Measurements from ENCODE around the gene STXBP6. TPM values are rescaled to one million over a fixed set of nuclear protein-coding genes. Genes with fewer than 3 reads are reported as not detected.
"Not testable (repeated sequence)": the region's sequence is repeated elsewhere in the genome, so short reads cannot be mapped to it uniquely, and the experiment has no call there.

STXBP6 gene
- total RNA-seq, 1 donor from 2014 or later, result 10.0 TPM

DNA sequence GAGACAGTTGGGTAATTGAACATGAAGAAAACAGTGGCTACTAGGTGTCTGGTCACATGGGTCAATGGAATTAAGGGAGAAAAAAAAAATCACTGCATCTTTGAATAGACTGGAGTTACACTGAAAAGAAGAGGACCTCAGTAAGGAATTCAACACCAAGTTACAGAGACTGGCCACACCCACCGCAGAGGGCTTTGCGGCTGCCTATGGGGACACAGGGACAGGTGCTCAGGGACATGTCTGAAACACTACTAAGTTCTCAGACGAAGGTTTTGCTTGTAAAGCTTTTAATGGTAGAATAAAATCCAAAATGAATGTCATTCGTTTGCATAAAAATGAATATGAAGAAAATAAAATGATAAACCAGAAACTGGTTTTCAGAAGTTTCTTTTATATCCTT is 93.8 kb downstream of the STXBP6 start:
- DNase-seq (ENCODE audit: low spot score), result no peak

DNA sequence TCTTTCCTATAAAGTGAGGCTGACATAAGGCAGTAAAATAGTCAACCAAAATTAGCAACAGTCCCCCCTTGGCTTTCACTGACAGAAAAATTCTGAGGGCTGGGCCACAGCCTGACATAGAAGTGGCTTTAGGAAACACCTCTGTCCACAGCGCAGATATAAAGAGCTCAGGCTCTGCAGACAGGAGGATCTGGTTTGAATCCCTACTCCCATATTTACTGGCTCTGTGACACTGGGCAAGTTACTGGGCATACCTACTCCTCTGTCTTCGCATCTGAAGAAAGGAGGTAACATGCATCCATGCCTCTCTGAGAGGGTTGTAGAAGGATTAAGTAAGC is 95.3 kb downstream of the STXBP6 start:
- no peak for DNase-seq (ENCODE audit: low spot score)

DNA sequence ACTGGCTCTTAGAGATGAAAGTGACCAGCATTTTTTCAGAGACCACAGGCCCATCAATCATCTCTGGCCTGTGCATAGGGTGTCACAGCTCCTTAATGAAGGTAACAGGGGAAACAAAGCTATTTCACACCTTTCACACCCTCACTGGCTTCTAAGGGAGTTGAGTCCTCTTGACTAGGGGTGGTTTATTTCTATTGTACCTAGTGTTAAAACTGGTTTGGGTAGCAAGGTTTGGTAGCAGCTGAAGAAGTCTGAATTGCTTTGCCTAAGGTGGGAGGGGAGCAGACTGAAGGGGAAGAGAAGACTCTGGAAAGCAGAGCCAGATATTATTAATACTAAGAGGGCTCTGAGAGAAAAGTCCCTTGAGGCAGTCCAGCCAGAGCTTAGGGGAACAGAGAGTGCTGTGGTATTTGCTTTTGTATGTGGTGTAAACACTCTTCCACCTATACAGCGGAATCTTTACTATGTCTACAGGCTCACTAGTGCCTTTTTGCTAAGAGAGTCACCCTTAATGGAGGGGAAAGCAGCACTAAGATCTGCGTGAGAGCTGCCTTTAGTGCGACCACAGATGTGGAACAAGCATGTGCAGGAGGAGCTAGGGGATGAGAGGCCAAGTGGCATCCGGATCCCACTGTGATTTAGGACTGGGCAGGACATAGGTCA is 95.8 kb downstream of the STXBP6 start:
- DNase-seq (ENCODE audit: low spot score), result no peak

DNA sequence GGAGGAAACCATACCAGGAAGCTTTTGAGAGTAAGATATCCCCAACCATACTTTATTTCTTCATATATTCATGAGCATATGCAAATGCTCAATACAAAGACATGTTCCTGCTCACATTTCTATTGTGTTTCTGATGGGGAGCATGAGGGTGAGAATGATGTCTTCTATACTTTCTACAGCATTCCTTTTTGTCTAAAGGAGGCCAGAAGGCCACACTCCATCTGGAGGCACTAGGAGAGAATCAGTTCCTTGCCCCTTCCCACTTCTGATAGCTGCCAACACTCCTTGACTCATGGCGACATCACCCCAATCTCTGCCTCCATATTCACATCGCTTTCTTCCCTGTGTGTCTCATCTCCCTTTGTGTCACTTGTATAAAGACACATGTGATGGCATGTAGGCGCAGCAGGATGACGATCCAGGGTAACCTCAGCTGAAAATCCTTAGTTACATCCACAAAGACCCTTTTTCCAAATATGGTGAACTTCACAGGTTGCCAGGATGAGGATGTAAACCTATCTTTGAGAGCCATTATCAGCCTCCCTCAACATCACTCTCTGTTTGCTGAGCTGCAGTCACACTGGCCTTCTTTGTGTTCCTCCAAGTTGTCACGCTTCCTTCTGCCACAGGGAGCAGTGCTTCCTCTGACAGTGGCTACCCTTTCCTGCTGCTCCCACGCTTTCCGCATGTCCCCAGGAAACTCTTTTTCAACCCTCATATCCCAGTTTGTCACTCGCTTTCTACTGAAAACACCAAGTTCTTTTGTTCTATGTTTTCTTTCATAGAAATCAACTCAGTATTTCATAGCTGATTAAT is 96.9 kb downstream of the STXBP6 start:
- no peak for DNase-seq (ENCODE audit: low spot score)

DNA sequence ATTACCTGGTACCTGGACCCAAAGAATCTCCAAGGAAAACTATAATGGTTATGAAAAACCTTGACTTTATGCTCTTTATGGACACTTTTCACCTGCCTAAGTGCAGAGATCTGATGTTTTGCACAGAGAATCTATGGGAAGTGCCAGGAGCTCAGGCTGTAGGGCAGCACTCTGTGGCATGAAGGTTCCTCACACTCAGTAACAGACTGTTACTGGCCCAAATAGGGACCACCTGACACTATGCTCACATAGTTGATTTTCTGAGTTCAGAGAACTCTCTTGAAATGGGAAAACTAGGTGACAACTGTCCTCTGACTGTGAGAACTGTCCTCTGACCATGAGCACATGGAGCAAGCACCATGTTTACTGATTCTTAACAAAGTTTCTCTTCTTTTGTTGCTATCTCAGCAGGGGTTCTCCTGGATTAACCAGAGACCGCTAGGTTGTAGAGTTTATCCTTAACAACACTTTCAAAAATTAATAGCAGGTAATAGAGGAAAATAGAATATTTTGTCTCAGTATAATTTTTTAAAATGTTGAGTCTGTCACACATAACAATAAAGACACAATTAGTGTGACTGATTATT is 101.6 kb downstream of the STXBP6 start:
- no peak for DNase-seq (ENCODE audit: low spot score)

DNA sequence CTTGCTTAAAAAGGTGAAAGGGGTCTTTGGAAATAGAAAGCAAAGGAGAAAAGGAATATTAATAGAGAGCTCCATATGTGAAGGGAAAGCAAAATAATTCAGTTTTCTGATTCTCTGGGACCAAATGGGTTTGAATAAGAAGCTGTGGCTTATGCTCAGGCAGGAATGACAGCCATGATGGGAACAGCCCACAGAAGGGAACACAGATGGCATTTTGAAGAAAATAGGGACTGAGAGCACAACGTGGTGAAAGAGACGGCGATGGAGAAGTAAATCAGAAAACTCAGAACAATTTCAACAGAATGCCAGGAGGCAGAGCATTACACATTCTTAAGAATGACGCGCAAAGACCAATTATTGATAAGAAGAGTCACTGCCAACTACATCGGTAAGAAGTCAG is 102.8 kb downstream of the STXBP6 start:
- DNase-seq (ENCODE audit: low spot score), result no peak

DNA sequence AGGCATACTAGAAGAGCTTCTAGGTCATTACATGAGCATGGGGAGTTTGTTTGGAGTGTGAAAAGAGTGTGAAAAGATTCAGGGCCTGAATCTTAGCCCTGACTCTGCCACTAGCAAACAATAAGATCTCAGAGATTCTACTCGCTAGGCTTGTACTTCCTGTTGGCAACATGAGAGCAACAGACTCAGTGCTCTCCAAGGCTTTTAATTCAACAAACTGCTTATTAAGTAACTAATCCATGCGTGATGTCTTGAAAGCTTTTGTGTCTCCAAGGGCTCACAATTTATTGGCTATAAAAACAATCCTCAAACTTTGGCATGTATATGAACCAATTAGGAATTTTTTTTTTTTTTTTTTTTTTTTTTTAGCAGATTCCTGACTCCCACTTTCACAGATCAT is 105.1 kb downstream of the STXBP6 start:
- no peak for DNase-seq (ENCODE audit: low spot score)

DNA sequence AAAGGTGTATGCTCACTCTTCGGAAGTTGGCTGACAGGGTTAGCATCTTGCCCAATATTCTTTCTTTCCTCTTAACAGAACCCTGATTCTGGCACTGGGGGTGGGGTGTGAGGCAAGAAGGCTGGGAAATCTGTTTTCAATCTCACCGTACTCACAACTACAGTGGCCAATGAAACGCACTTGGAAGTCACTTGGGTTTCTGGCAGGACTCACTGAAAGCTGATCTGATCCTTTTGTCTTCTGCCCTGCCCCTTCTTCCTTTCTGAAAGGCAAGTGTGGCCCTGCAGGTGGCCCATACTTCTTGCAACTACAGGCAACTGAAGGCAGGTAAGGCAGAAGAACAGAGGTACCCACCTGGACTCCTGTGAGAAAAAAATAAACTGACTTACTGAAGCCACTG is 106.9 kb downstream of the STXBP6 start:
- DNase-seq (ENCODE audit: low spot score), result no peak

DNA sequence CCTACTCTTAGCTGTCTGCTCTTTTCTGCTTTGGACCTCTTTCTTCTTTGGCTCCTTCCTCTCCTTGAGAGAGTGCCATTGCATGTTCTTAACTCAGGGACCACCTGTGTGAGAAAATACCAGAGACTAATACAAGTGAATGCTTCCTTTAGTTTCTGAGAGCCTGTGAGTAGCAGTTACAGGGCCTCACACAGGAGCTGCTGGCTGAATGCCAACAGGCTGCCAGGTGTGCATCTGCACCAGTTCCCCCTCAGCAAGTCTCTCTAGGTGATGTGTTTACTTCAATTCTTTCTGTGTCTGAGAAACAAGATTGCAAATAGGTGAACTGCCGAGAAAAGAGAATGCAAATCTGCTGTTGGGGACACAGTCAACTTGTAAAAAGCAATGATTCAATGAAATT is 108.2 kb downstream of the STXBP6 start:
- no peak for DNase-seq (ENCODE audit: low spot score)

DNA sequence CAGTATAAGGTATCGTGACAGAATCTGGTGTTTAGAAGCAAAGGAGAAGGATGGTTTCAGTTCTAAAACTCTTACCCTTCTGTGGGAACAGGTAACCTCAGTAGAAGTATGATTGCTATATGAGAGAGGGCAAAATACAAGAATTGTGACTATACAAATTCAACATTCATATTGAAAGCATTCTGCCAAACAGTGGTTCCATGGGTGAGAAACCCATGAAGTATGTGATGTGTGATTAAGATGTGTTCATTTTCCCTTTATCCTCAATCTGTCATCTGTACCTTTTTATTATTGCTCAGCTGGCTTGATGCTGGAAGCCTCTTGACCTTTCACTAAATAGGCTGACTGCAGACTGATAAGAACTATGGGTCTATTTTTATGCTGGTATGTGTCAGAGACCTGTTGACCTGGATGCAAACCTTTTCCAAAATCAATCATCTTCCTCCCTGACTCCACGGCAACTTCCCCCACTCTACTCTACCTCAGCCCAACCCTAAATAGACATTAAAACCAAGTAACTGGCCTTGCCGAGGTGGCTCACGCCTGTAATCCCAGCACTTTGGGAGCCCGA is 109.6 kb downstream of the STXBP6 start:
- no peak for DNase-seq (ENCODE audit: low spot score)

DNA sequence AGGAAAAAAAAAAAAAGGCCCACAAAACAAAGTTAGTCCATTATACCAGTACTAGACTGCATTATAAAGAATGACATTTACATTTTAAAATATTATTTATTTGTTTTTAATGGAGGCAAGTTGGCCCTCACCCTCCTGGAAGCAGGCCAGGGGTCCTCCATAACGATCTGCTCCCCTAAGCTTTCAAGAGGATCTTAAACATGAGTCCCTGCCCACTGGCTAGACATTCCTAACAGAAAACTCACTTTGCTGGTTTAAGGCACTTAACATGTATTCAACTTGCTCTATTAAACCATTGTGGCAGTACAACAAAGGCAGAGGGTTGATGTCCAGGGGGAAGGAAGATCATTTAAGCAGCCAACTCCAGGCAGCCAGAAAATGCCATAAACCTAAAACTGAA is 111.4 kb downstream of the STXBP6 start:
- DNase-seq (ENCODE audit: low spot score), result no peak

DNA sequence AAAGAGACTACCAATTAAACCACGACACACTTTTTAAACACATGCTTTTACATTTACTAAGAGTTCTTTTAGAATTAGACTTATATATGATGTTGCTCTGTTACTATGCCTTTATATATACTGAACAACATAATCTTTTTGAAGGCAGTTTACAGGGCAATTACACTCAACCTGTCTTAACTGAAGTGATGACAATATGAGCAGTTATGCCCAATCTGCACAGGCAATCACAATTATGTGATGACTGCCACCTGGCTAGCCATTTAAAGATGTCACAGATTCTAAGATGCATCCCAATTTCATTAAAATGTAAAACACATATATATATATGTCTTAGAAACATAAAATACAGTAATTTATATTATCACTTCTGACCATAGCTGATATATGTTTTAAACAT is 112.6 kb downstream of the STXBP6 start:
- no peak for DNase-seq (ENCODE audit: low spot score)

DNA sequence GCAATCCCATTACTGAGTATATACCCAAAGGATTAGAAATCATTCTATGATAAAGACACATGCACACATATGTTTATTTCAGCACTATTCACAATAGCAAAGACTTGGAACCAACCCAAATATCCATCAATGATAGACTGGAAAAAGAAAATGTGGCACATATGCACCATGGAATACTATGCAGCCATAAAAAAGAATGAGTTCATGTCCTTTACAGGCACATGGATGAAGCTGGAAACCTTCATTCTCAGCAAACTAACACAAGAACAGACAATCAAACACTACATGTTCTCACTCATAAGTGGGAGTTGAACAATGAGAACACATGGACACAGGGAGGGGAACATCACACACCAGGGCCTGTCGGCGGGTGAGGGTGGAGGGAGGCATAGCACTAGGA is 113.2 kb downstream of the STXBP6 start:
- DNase-seq (ENCODE audit: low spot score), result not testable (repeated sequence)

DNA sequence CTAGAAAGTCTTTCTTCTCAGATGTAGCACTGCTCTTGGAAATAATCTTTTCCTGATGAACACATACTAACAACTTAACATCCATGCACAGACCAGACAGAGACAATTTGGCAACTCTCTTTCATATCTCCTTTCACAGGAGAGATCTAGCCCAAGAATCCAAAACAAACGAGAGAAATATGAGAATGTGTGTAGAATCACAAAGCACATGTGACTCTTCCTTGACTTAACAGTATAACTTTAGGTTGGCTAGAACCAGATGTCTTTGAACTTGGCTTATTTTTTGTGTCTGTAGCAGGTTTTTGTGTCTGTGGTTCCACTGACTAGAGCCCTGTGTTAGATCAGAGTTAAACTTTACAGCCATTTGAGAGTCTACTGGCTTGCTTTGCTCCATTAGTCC is 114.2 kb downstream of the STXBP6 start:
- no peak for DNase-seq (ENCODE audit: low spot score)

DNA sequence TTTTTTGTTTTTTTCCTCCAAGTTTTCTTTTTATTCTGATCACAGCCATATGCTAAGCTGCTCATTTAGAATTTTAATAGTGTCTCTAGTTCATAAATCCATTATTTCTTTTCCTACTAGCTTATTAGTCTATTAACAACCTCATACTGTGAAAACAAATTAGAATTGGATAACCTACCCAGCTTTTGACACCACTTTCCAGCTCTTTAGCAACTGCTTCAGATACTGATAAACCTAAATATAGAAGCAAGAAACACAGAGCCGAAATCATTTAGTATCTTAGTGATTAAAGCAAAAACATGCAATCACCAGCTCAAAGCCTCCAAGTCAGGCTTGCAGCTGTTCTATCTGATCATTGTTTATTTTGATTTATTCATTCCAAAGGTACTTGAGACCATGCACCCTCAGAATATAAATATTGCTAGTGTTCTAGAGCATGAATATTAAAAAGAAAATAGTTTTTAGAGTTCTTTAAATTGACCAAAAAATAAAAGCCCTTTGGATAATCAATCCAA is 121.5 kb downstream of the STXBP6 start:
- no peak for DNase-seq (ENCODE audit: low spot score)

DNA sequence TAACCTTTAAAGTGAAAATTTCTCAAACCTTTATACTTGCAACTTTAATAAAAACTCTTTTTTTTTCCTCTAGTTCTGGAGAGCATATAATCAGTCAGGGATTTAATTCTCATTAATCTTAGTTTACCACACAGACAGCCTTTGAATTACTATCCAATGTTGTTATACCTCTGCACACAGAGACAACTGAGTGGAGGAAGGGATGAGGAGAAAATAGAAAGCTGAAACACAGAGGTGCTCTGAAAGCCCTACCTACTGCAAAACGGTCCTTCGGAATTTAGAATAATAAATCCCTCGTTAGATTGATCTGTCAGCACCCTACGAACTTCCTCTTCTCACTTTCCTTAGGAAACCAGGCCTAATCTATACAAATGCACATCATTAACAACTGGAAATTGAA is 122.1 kb downstream of the STXBP6 start:
- no peak for DNase-seq (ENCODE audit: low spot score)

DNA sequence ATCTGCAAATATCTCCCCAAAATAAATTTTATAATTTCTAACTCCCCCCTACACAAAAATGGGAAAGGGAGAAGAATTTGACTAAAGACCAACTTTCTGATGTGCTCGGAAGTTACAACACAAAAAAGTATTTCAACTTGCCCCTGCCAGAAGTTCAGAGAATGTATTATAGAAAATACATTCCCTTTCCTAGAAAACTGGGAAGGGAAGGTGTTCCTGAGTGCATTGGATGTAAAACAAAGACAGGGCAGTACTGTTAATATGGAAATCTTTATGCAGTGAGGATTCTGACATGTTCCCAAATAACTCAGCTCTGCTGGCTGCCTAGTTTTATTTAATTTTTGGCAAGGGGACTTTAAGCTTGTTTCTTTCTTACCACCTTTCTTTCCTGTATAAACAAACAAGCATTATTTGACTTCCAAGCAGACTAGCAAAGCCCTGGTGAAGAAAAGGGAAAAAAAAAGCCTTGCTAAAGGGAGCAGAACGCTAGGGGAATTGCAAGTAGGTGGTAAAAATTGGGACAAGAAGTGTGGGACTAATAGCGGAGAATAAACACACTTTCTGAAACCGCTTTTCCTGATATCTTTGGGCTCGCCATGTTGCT is 124.1 kb downstream of the STXBP6 start:
- no peak for DNase-seq (ENCODE audit: low spot score)

DNA sequence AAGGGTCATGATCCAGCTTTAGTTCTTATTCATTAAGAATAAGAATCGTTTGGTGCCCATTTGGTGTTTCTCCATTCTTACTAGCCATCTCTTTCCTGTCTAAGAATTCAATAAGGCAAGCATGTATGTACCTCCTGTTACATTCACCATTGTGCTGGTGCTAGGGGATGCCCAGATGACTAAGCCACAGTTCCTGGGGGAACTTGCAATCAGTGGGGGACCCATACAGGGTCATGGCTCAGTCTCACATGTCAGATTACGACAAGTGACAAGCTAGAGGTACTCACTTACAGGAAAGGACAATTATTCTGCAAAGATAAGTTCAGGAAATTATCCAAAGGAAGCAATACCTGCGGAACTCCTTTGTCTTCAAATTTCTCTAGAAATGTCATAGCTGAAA is 125.4 kb downstream of the STXBP6 start:
- DNase-seq (ENCODE audit: low spot score), result no peak

DNA sequence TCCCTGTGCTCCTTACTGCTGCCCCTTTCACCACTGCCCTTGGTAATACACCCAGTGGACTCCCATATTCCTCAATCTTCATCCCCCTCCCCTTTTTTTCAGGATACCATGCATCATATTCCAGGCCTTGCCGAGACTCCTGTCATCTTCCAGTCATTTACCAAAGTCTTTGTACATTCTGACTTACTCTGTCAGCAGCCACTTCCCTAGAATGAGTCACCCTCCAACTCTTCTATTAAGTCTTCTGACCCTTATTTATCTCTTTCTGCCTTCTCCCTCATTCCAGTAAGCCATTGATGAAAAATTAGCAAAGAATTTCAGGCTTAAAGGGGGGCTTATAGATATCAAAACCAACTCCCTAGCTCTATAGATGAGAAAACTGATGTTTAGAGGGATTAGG is 128.0 kb downstream of the STXBP6 start:
- no peak for DNase-seq (ENCODE audit: low spot score)

DNA sequence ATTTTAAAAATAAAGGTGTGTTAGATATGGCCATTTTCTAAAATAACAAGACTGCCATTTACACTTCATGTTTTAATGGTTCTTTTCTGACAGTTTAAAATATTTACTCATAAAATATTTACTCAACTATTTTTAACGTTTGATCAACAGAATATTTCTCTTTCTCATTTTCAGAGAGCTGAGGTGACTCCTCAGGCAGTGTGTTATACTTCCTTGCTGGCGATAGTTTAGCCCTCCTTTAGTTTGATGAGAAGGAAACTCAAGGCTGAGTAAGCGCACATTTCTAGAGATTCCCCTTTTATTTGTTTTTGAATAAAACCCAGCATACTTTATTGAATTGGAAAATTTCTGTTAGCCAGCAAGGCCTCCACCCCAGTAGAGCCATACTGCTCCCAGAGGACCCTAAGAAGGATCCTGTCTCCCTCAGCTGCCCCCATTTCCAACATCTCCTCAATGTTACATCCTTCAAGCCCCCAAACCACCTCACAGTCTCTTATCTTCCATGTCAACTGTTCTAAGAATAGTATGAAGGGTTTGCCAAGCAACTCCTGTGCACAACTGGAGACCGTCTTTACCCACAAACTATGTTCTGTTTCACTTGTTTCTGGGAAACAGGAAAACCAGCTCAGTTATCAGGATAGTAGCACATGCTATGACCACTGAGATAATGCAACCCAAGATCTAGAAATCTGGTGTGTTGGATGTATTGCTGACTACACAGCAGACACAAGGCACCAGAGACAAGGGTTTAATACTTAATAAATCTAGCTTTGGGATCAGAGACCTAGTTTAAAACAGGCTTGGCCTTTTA is 129.5 kb downstream of the STXBP6 start:
- DNase-seq (ENCODE audit: low spot score), result no peak

DNA sequence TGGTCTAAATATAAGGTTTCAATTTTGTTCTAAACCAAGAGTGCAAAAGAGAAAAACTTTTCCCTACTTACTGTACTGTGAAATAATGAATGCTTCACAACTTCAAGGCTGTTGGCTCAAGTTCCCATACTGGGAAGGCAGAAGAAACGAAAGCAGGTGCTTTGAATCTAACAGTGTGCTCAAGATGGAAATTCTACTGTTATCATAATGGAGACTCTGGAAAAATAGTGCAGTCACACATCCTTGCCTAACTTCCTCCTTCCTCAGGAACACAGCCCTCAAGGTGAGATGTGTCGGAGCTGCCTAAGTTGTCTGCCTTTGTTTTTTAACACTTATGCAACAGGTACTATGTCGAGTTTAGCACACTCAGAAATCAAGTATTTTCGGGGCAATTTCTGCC is 131.1 kb downstream of the STXBP6 start:
- no peak for DNase-seq (ENCODE audit: low spot score)

Data from ureter (tissue), 1 donor.